Measurements from ENCODE around the gene GSS. TPM values are rescaled to one million over a fixed set of nuclear protein-coding genes. Genes with fewer than 3 reads are reported as not detected.

The GSS gene
- total RNA-seq, 4 donors from 2014 or later: 56.5 to 86.7 (median 75.2) TPM

GRCh38 chr20:35002426-35003210 is 47.0 kb upstream of the GSS start:
- Histone ChIP-seq H3K4me3 (no peak overlapping the region), H3K27ac (no peak overlapping the region)
- WGBS: 84% methylated on average over 5 of the region's 10 CpGs

DNA sequence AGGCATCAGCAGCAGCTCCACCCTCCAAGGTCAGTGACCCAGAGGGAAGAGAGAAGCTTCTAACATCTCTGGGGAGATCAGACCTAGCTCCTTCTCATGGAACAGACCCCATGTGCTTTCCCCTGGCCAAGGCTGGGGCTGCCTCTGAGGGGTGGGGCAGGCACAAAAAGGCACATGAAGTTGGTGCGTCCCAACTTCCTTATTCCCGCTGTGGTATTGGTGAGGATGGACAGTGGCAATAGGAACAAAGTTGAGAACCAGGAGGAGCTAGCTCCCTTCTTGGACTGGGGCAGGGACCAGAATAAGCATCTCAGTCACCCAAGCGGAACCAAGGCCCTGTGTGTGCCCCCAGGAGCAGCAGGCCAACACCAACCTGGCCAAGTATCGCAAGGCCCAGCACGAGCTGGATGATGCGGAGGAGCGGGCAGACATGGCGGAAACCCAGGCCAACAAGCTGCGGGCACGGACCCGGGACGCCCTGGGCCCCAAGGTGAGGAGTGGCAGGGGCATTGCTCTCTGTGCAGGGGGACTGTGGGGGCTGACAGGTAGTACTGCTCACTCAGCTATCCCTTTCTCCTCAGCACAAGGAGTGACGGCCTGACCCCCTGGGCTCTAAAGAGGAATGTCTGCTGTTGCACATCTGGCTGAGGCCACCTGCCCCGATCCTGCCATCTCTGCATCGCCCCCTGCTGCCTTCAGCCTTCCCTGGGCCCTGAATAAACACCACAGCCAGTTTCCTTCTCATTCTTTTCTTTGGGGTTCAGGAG is 46.2 kb upstream of the GSS start:
- H3K27me3 ChIP-seq: no peaks in the 10 kb centered on the region
- 94% methylated on average over 13 of the region's 15 CpGs for WGBS
- DNase-seq (ENCODE audit: low spot score in 2 of 2): no peak
- no peak overlapping the region for H3K4me3 ChIP-seq
- TF ChIP-seq CTCF (IDR thresholded peaks at IDR 0.05) (no peak), POLR2AphosphoS5 (IDR thresholded peaks at IDR 0.05) (no peak), EP300 (IDR thresholded peaks at IDR 0.05) (no peak), POLR2A (IDR thresholded peaks at IDR 0.05) (no peak)
- peaks cover 90% of the 10 kb centered on the region for H3K36me3 ChIP-seq
- peaks cover 8% of the 10 kb centered on the region for H3K4me1 ChIP-seq
- H3K27ac ChIP-seq: no peak overlapping the region
- H3K9me3 ChIP-seq: no peaks in the 10 kb centered on the region

More at GRCh38 chr20:35002426-35003210, 47.0 kb upstream of the GSS start:
- DNase-seq (ENCODE audit: low spot score in 2 of 2): peak in 1 of 2 donors; percentile 41
- peaks cover 2% of the 10 kb centered on the region for H3K4me1 ChIP-seq
- H3K9me3 ChIP-seq: no peaks in the 10 kb centered on the region
- TF ChIP-seq EP300 (IDR thresholded peaks at IDR 0.05): no peak
- TF ChIP-seq POLR2A (IDR thresholded peaks at IDR 0.05): no peak
- TF ChIP-seq CTCF (IDR thresholded peaks at IDR 0.05): no peak
- TF ChIP-seq POLR2AphosphoS5 (IDR thresholded peaks at IDR 0.05): no peak
- H3K27me3 ChIP-seq: no peaks in the 10 kb centered on the region
- peaks cover 96% of the 10 kb centered on the region for H3K36me3 ChIP-seq

GRCh38 chr20:35000922-35001595 is 45.5 kb upstream of the GSS start:
- TF ChIP-seq CTCF (IDR thresholded peaks at IDR 0.05) (no peak), EP300 (IDR thresholded peaks at IDR 0.05) (no peak), POLR2A (IDR thresholded peaks at IDR 0.05) (no peak), POLR2AphosphoS5 (IDR thresholded peaks at IDR 0.05) (no peak)
- Histone ChIP-seq H3K36me3 (peaks cover 90% of the 10 kb centered on the region), H3K27ac (no peak overlapping the region), H3K4me3 (no peak overlapping the region), H3K27me3 (no peaks in the 10 kb centered on the region), H3K4me1 (peaks cover 8% of the 10 kb centered on the region), H3K9me3 (no peaks in the 10 kb centered on the region)
- DNase-seq (ENCODE audit: low spot score in 2 of 2): no peak
- WGBS: 93% methylated on average over 19 of the region's 28 CpGs

DNA sequence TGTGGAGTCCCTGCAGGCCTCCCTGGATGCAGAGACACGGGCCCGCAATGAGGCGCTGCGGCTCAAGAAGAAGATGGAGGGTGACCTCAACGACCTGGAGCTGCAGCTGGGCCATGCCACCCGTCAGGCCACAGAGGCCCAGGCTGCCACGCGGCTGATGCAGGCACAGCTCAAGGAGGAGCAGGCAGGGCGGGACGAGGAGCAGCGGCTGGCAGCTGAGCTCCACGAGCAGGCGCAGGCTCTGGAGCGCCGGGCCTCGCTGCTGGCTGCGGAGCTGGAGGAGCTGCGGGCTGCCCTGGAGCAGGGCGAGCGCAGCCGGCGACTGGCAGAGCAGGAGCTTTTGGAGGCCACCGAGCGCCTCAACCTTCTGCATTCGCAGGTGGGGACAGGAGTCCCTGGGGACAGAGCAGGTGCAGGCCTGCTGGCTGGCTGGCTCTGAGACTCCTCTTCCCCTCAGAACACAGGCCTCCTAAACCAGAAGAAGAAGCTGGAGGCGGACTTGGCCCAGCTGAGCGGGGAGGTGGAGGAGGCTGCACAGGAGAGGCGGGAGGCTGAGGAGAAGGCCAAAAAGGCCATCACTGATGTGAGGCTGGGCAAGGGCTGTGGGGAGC is 44.8 kb upstream of the GSS start:
- 86% methylated on average over 5 of the region's 28 CpGs for WGBS
- Histone ChIP-seq H3K9me3 (no peaks in the 10 kb centered on the region), H3K36me3 (peaks cover 90% of the 10 kb centered on the region), H3K27ac (no peak overlapping the region), H3K4me3 (no peak overlapping the region), H3K4me1 (peaks cover 8% of the 10 kb centered on the region), H3K27me3 (no peaks in the 10 kb centered on the region)
- TF ChIP-seq POLR2AphosphoS5 (IDR thresholded peaks at IDR 0.05) (no peak), POLR2A (IDR thresholded peaks at IDR 0.05) (no peak), EP300 (IDR thresholded peaks at IDR 0.05) (no peak), CTCF (IDR thresholded peaks at IDR 0.05) (no peak)
- no peak for DNase-seq (ENCODE audit: low spot score in 2 of 2)
